ENCODE measurements around the gene SOX6. TPM values are rescaled to one million over a fixed set of nuclear protein-coding genes. Genes with fewer than 3 reads are reported as not detected.

SOX6 gene
- total and polyA plus RNA-seq, 2 of the 13 experiments (the other 11 are each of a cell fraction or from before 2014, with no cell fraction given): 2.6 to 11.2 TPM

- Histone ChIP-seq H3K4me1 (ENCODE audit: insufficient read depth, low read length) (no peaks in the 10 kb centered on the region; the same call in 1 of the 2 replicates), H3K9me3 (ENCODE audit: low read length) (no peaks in the 10 kb centered on the region), H3K4me3 (replicated peaks in 1 of 3; ENCODE audit: insufficient read depth in 1 of 3, low read depth in 2 of 3, low read length in 3 of 3) (no peak overlapping the region), H3K27ac (ENCODE audit: extremely low read length, insufficient read depth, low read length) (no peak overlapping the region), H3K4me2 (ENCODE audit: low read depth, low read length) (no peak overlapping the region), H2AFZ (ENCODE audit: low read length) (no peak overlapping the region), H3K79me2 (ENCODE audit: insufficient read depth, low read length) (no peaks in the 10 kb centered on the region), H3K27me3 (ENCODE audit: control insufficient read depth in 1 of 2, insufficient read depth in 2 of 2, low read length in 2 of 2) (peaks cover 0 to 5% of the 10 kb centered on the region in 2 experiments; a peak in 2 of 5 replicates), H4K20me1 (ENCODE audit: insufficient read depth, low read length) (no peaks in the 10 kb centered on the region), H3K36me3 (replicated peaks in 1 of 2; ENCODE audit: control insufficient read depth in 1 of 2, insufficient read depth in 2 of 2, low read length in 2 of 2) (no peaks in the 10 kb centered on the region), H3K9ac (ENCODE audit: insufficient read depth, low read depth, low read length) (no peak overlapping the region)
- no CpG with 5 or more reads among the region's 3 CpGs for WGBS (ENCODE audit: low lambda C conversion rate)
- ChIA-PET POLR2A (no interaction called here), CTCF (ENCODE audit: low intra/inter-chr PET ratio, low total read pairs) (no interaction called here)
- in situ Hi-C loops (cut with HindIII; ENCODE audit: extremely low pct_ligation_motif_present, low pct_unique_long_range_greater_than_20kb): no loop called here
- FAIRE-seq (no peak), DNase-seq (ENCODE audit: low spot score) (no peak), ATAC-seq (no peak)
- intact Hi-C loops (cut with micrococcal nuclease; ENCODE audit: unreplicated experiment): no loop called here
- no TSS peak for BruUV-seq (replicated peaks)
- no peak for TF ChIP-seq HDAC6 (IDR thresholded peaks at IDR 0.05; ENCODE audit: low read depth, low read length)
- no peak for TF ChIP-seq ZNF430 (CRISPR knock-in tag; IDR thresholded peaks at IDR 0.05)
- no peak for TF ChIP-seq ZBTB7B (CRISPR knock-in tag; IDR thresholded peaks at IDR 0.05)
- no peak for TF ChIP-seq ESRRA (CRISPR knock-in tag; IDR thresholded peaks at IDR 0.05; ENCODE audit: low read depth)
- TF ChIP-seq ZNF879 (CRISPR knock-in tag; IDR thresholded peaks at IDR 0.05): no peak
- no peak for TF ChIP-seq KAT8 (CRISPR knock-in tag; IDR thresholded peaks at IDR 0.05)
- no peak for TF ChIP-seq ATF3 (CRISPR knock-in tag; IDR thresholded peaks at IDR 0.05)
- TF ChIP-seq ZBTB25 (CRISPR knock-in tag; IDR thresholded peaks at IDR 0.05): no peak
- TF ChIP-seq TRAFD1 (CRISPR knock-in tag; IDR thresholded peaks at IDR 0.05; ENCODE audit: borderline replicate concordance): no peak
- no peak for TF ChIP-seq SYNCRIP (IDR thresholded peaks at IDR 0.05; ENCODE audit: insufficient read depth, low read depth, low read length)
- no peak for TF ChIP-seq SCMH1 (CRISPR knock-in tag; IDR thresholded peaks at IDR 0.05; ENCODE audit: borderline replicate concordance)
- no peak for TF ChIP-seq GATA4 (IDR thresholded peaks at IDR 0.05; ENCODE audit: borderline replicate concordance, low read depth)
- TF ChIP-seq ZBTB14 (CRISPR knock-in tag; IDR thresholded peaks at IDR 0.05): no peak
- TF ChIP-seq ZNF280D (CRISPR knock-in tag; IDR thresholded peaks at IDR 0.05): no peak
- no peak for TF ChIP-seq ZNF33A (CRISPR knock-in tag; IDR thresholded peaks at IDR 0.05; ENCODE audit: borderline replicate concordance)
Observed at GRCh38 chr11:15929371-15929901, 426.9 kb downstream of the SOX6 start.
